GM12865 (cell line): ENCODE measurements around the gene KRTAP2-4.
"Not testable (repeated sequence)": the region's sequence is repeated elsewhere in the genome, so short reads cannot be mapped to it uniquely, and the experiment has no call there.

Experiments
- DNase-seq: peaks from one replicate; pipeline ENCODE4 v3.0.0; 2010; ENCODE audit warnings: low read depth
- H3K4me3 ChIP-seq: 2 replicates; pipeline ENCODE4 v1.5.1; 2011; ENCODE audit warnings: mild to moderate bottlenecking, low read depth, low read length, control low read depth
- CTCF ChIP-seq: IDR thresholded peaks from 2 replicates; pipeline ENCODE4 v1.5.1; 2011; ENCODE audit warnings: low read length, control low read depth, low read depth, inconsistent platforms; ENCODE audit not compliant: insufficient read depth; ENCODE audit errors: missing control alignments

Gene KRTAP2-4

DNA sequence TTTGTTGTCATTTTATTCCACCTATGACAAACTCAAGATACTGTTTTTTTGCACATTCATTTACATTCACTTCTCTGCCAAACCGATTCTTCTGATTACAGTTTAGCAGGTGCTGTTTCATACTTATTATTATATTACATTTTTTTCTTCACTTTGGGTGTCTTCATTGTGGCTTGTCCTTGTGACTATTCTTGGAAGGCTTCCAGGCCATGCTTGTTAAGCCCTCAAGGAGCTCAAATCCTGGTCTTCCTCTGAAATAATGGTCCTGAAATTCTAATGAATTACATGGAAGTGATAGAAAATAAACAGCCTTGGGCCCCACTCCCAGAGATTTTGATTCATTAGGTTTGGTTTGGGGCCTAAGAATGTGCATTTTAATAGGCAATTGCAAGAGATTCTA is 1.4 kb downstream of the KRTAP2-4 start:
- no peak overlapping the region for H3K4me3 ChIP-seq
- no peak for TF ChIP-seq CTCF
- DNase-seq: no peak

- no peak for DNase-seq
- no peak overlapping the region for H3K4me3 ChIP-seq
- TF ChIP-seq CTCF: no peak
Observed at GRCh38 chr17:41063449-41063848, 2.2 kb downstream of the KRTAP2-4 start.

GRCh38 chr17:41061964-41062363 is 3.7 kb downstream of the KRTAP2-4 start:
- no peak overlapping the region for H3K4me3 ChIP-seq
- no peak for TF ChIP-seq CTCF
- no peak for DNase-seq

DNA sequence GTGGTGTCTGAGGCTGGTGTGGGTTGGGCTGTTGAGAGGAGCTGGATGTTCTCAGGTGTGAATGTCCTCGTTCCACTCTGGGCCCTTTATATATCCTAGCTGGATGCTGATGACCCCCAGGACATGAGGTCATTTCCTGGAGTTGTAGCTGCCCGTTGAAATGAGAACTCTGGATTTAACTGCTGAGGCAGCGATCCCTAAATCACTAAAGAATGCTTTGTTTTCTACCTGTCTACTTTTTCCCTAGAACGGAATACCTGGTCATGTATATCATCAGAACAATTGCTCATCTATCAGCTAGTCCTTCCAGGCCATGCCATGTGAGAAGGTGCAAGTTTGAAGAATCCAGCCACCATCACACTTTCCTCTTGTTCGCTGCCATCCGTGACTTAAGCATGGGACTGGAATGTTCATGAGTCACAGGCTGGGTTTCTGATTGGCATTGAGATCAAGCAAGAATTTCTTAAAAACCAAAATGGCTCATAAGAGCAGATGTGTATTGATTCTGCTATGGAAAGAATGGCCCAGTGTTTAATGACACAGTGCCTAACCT is 5.6 kb downstream of the KRTAP2-4 start, which contains the start of gene KRTAP2-3:
Gene KRTAP2-3, minus strand, starts transcription at position 63 of the 553 bp plus-strand sequence. CDS start 64 bp downstream, outside the sequence.
- no peak for DNase-seq
- no peak within 1 kb of the TSS for H3K4me3 ChIP-seq
- no peak for TF ChIP-seq CTCF

- DNase-seq, H3K4me3 ChIP-seq: not testable (repeated sequence)
Observed at GRCh38 chr17:41059276-41060051, 6.2 kb downstream of the KRTAP2-4 start.

GRCh38 chr17:41058741-41059140 is 6.9 kb downstream of the KRTAP2-4 start:
- no peak for DNase-seq
- no peak for TF ChIP-seq CTCF
- no peak overlapping the region for H3K4me3 ChIP-seq

- TF ChIP-seq CTCF: no peak
- no peak overlapping the region for H3K4me3 ChIP-seq
- DNase-seq: no peak
Observed at GRCh38 chr17:41057547-41057946, 8.1 kb downstream of the KRTAP2-4 start.

DNA sequence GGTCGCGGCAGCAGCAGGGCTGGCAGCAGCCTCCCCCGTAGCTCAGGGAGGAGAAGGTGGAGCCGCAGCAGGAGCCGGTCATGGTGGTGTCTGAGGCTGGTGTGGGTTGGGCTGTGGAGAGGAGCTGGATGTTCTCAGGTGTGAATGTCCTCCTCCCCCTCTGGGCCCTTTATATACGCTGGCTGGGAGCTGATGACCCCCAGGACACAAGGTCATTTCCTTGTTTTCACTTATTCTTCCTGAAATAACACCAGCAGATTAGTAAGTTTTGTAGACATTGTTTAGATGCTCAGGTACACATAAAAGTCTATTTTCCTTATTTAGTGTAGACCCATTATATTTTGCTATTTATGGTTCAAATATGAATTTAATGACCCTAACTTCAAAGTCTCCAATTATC is 10.5 kb downstream of the KRTAP2-4 start, which contains the start of gene KRTAP2-2:
Gene KRTAP2-2, minus strand, starts transcription at position 101 of the 400 bp plus-strand sequence. Its CDS starts 19 bp downstream, at position 82.
- DNase-seq: not testable (repeated sequence)

GRCh38 chr17:41054556-41054955 is 11.1 kb downstream of the KRTAP2-4 start:
- not testable (repeated sequence) for DNase-seq

More for the DNA sequence above, 10.5 kb downstream of the KRTAP2-4 start, which contains the start of gene KRTAP2-2:
- H3K4me3 ChIP-seq: not testable (repeated sequence)

More at GRCh38 chr17:41054556-41054955, 11.1 kb downstream of the KRTAP2-4 start:
- H3K4me3 ChIP-seq: not testable (repeated sequence)
